Epithelial cell of prostate (primary cell): Measurements from ENCODE around the gene RETREG2.
"Not testable (repeated sequence)": the region's sequence is repeated elsewhere in the genome, so short reads cannot be mapped to it uniquely, and the experiment has no call there.

Source experiments
- DNase-seq: peaks from one replicate; pipeline ENCODE4 v3.0.0-alpha.2; 2011; ENCODE audit warnings: low read depth, low spot score
- H3K27ac ChIP-seq: fragments of 450-650 bp; 2 replicates; pipeline ENCODE4 v1.5.1; 2017; ENCODE audit warnings: mild to moderate bottlenecking

RETREG2 gene

GRCh38 chr2:219183151-219183772 lies 5.2 kb downstream of the RETREG2 start:
- DNase-seq = no peak
- H3K27ac ChIP-seq = no peak overlapping the region

- no peak for DNase-seq
- H3K27ac ChIP-seq = no peak overlapping the region
These were observed 6.0 kb downstream of the RETREG2 start for GRCh38 chr2:219184121-219184520.

GRCh38 chr2:219186754-219187456 lies 8.8 kb downstream of the RETREG2 start:
- DNase-seq = no peak

GRCh38 chr2:219197388-219197787 lies 19.3 kb downstream of the RETREG2 start:
- DNase-seq = no peak
- H3K27ac ChIP-seq = no peak overlapping the region

More at GRCh38 chr2:219186754-219187456, 8.8 kb downstream of the RETREG2 start:
- no peak overlapping the region for H3K27ac ChIP-seq

GRCh38 chr2:219198974-219199373 lies 20.9 kb downstream of the RETREG2 start:
- no peak for DNase-seq
- no peak overlapping the region for H3K27ac ChIP-seq

- H3K27ac ChIP-seq = no peak overlapping the region
- no peak for DNase-seq
These were observed 21.6 kb downstream of the RETREG2 start for GRCh38 chr2:219199470-219200211.

GRCh38 chr2:219200502-219201326 lies 22.6 kb downstream of the RETREG2 start:
- not testable (repeated sequence) for H3K27ac ChIP-seq, DNase-seq

- H3K27ac ChIP-seq, DNase-seq: not testable (repeated sequence)
These were observed 23.3 kb downstream of the RETREG2 start for GRCh38 chr2:219201331-219201730.

- no peak for DNase-seq
- no peak overlapping the region for H3K27ac ChIP-seq
These were observed 26.5 kb downstream of the RETREG2 start for GRCh38 chr2:219204425-219205164.

- DNase-seq = no peak
- H3K27ac ChIP-seq = no peak overlapping the region
These were observed 27.1 kb downstream of the RETREG2 start for GRCh38 chr2:219205165-219205538.

GRCh38 chr2:219205981-219206327 lies 27.9 kb downstream of the RETREG2 start:
- H3K27ac ChIP-seq = peak overlapping the region; percentile 79
- no peak for DNase-seq

- H3K27ac ChIP-seq = peak within 1 kb of the TSS; percentile 79
- peak; percentile 59 for DNase-seq
These were observed 28.5 kb downstream of the RETREG2 start, which contains the start of gene ZFAND2B for GRCh38 chr2:219206328-219207133. Gene ZFAND2B (plus strand): TSS chr2:219206782. CDS start chr2:219206988, 206 bp downstream.

GRCh38 chr2:219207134-219207883 lies 29.2 kb downstream of the RETREG2 start:
- peak overlapping the region; percentile 79 for H3K27ac ChIP-seq
- DNase-seq = no peak

- DNase-seq = no peak
- H3K27ac ChIP-seq = peak overlapping the region; percentile 79
These were observed 30.0 kb downstream of the RETREG2 start for GRCh38 chr2:219207884-219208740.

GRCh38 chr2:219209236-219210195 lies 31.4 kb downstream of the RETREG2 start:
- H3K27ac ChIP-seq = no peak overlapping the region

GRCh38 chr2:219210196-219210885 lies 32.3 kb downstream of the RETREG2 start:
- DNase-seq = no peak
- H3K27ac ChIP-seq = no peak overlapping the region

More at GRCh38 chr2:219209236-219210195, 31.4 kb downstream of the RETREG2 start:
- no peak for DNase-seq
